HepG2 (cell line): ENCODE results near the gene PPP1CA. TPM values are rescaled to one million over a fixed set of nuclear protein-coding genes. Genes with fewer than 3 reads are reported as not detected.
A peak's percentile ranks its signal among the peaks of the same experiment; 100 is the strongest.

Experiments used
- CENPT ChIP-seq: sonication (generic); formaldehyde crosslinking; IDR thresholded peaks from 2 replicates; pipeline ENCODE4 v1.8.0; 2022; ENCODE audit warnings: low read depth, mild to moderate bottlenecking, moderate library complexity, missing genetic modification reagents
- CHD2 ChIP-seq: IDR thresholded peaks from 2 replicates; pipeline ENCODE4 v1.6.1; 2011; ENCODE audit warnings: low read depth, low read length, improper control_type of control experiment
- DNMT1 ChIP-seq: sonication (generic); formaldehyde crosslinking; IDR thresholded peaks from 2 replicates; pipeline ENCODE4 v1.5.1; 2020; ENCODE audit warnings: mild to moderate bottlenecking, missing genetic modification reagents
- HOXA9 ChIP-seq: sonication (generic); formaldehyde crosslinking; IDR thresholded peaks from 2 replicates; pipeline ENCODE4 v1.8.1; 2022; ENCODE audit warnings: missing genetic modification reagents, mild to moderate bottlenecking, moderate library complexity, borderline replicate concordance
- KDM3A ChIP-seq: IDR thresholded peaks from 2 replicates; pipeline ENCODE4 v1.6.1; 2018; ENCODE audit warnings: low read depth, missing compliant biosample characterization
- MTF2 ChIP-seq: sonication (generic); formaldehyde crosslinking; IDR thresholded peaks from 2 replicates; pipeline ENCODE4 v1.5.0; 2020; ENCODE audit warnings: missing genetic modification reagents, borderline replicate concordance
- PHF8 ChIP-seq: sonication (generic); formaldehyde crosslinking; IDR thresholded peaks from 2 replicates; pipeline ENCODE4 v1.5.0; 2020; ENCODE audit warnings: missing genetic modification reagents
- POGZ ChIP-seq: sonication (generic); formaldehyde crosslinking; IDR thresholded peaks from 2 replicates; pipeline ENCODE4 v1.4.0; 2020; ENCODE audit warnings: mild to moderate bottlenecking, missing genetic modification reagents
- PRMT3 ChIP-seq: sonication (generic); formaldehyde crosslinking; IDR thresholded peaks from 2 replicates; pipeline ENCODE4 v1.8.1; 2022; ENCODE audit warnings: low read depth, mild to moderate bottlenecking, moderate library complexity, missing genetic modification reagents, borderline replicate concordance
- SAP130 ChIP-seq: IDR thresholded peaks from 2 replicates; pipeline ENCODE4 v1.6.1; 2016; ENCODE audit warnings: low read depth
- TBX3 ChIP-seq: fragments of 450-650 bp; IDR thresholded peaks from 2 replicates; pipeline ENCODE4 v1.6.1; 2017; ENCODE audit warnings: antibody characterized with exemption, mild to moderate bottlenecking, inconsistent platforms, borderline replicate concordance
- TP53 ChIP-seq: sonication (generic); formaldehyde crosslinking; conservative IDR thresholded peaks from 2 replicates; pipeline ENCODE4 v1.4.0; 2020; ENCODE audit warnings: missing genetic modification reagents
- U2AF1 ChIP-seq: fragments of 200-400 bp; formaldehyde crosslinking; optimal IDR thresholded peaks from 2 replicates; pipeline ENCODE3; 2017; ENCODE audit warnings: mild to moderate bottlenecking, low read depth, low read length
- YY1 ChIP-seq: IDR thresholded peaks from 2 replicates; pipeline ENCODE4 v1.6.1; 2011; ENCODE audit warnings: low read length, low read depth, moderate library complexity, mild to moderate bottlenecking; ENCODE audit not compliant: insufficient read depth, insufficient replicate concordance
- ZHX2 ChIP-seq, 2 experiments: sonication (generic) in 1 of 2; formaldehyde crosslinking in 1 of 2; IDR thresholded peaks; 2 replicates each; pipeline versions ENCODE4 v1.6.1 to v1.9.0; 2014 to 2022; ENCODE audit warnings: antibody characterized with exemption in 1 of 2, borderline replicate concordance in 1 of 2, inconsistent platforms in 1 of 2, low read depth in 1 of 2, missing genetic modification reagents in 1 of 2
- ZNF354B ChIP-seq: sonication (generic); formaldehyde crosslinking; IDR thresholded peaks from 2 replicates; pipeline ENCODE4 v1.8.0; 2022; ENCODE audit warnings: mild to moderate bottlenecking, missing genetic modification reagents
- ZNF451 ChIP-seq: sonication (generic); formaldehyde crosslinking; IDR thresholded peaks from 2 replicates; pipeline ENCODE4 v1.5.0; 2020; ENCODE audit warnings: mild to moderate bottlenecking, missing genetic modification reagents
- polyA plus RNA-seq, 8 experiments: library from polyadenylated mRNA; depleted of rRNA in 3 of 8; stranded (reverse) in 7 of 8; unstranded in 1 of 8; fragments of >200 nt; fragmentation: Illumina TruSeq in 4 of 8; extraction: Trizol in 4 of 8; gene quantifications; 2 replicates each; pipeline versions ENCODE4 v1.2.1 to v1.2.3, GENCODE V29; 2011 to 2016; ENCODE audit warnings: low read depth in 4 of 8, missing spikeins in 1 of 8, mixed read lengths in 1 of 8; ENCODE audit not compliant: insufficient read depth in 1 of 8
- total RNA-seq, 5 experiments: library from RNA; depleted of rRNA; stranded (reverse); fragments of >200 nt; fragmentation: Illumina TruSeq; extraction: Trizol; gene quantifications; 2 replicates each; pipeline ENCODE4 v1.2.3, GENCODE V29; 2016; ENCODE audit warnings: low read depth in 1 of 5
- TF ChIP-seq, protein P1 (sequence below): IDR thresholded peaks from 2 replicates; pipeline ENCODE4 v1.6.1; 2012; ENCODE audit warnings: inconsistent platforms
- TF ChIP-seq, protein P2 (sequence below), 2 experiments: IDR thresholded peaks; 2 replicates each; pipeline ENCODE4 v1.6.1; 2011 to 2012; ENCODE audit warnings: low read length in 2 of 2, borderline replicate concordance in 1 of 2, low read depth in 1 of 2, mild to moderate bottlenecking in 1 of 2, moderate library complexity in 1 of 2

Gene PPP1CA
- total and polyA plus RNA-seq, 2 of the 13 experiments (the other 11 are each of a cell fraction or from before 2014, with no cell fraction given), result 149 to 170 TPM

- no peak for TF ChIP-seq TBX3
- no peak for TF ChIP-seq TP53 (CRISPR knock-in tag)
- 0 out of 2 replicates have a peak, but pooled peaks have one; percentile 40 for TF ChIP-seq PRMT3 (CRISPR knock-in tag)
- no peak for TF ChIP-seq MTF2
- TF ChIP-seq PHF8 (CRISPR knock-in tag), result 0 out of 2 replicates have a peak, but pooled peaks have one; percentile 20
- no peak for TF ChIP-seq U2AF1
- no peak; the same call in 1 of the 2 replicates for TF ChIP-seq ZHX2 (IDR thresholded peaks at IDR 0.05; ENCODE audit: low read depth)
- peak; percentile 70; the same call in 1 of the 2 replicates for TF ChIP-seq ZHX2 (CRISPR knock-in tag; IDR thresholded peaks at IDR 0.05; ENCODE audit: borderline replicate concordance)
- no peak for TF ChIP-seq DNMT1
- no peak for TF ChIP-seq KDM3A (CRISPR knock-in tag)
- TF ChIP-seq ZNF451, result no peak
- TF ChIP-seq, protein P1, sequence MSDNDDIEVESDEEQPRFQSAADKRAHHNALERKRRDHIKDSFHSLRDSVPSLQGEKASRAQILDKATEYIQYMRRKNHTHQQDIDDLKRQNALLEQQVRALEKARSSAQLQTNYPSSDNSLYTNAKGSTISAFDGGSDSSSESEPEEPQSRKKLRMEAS, result peak; percentile 86
- TF ChIP-seq ZNF354B (CRISPR knock-in tag), result no peak
- TF ChIP-seq CHD2, result no peak
- peak; percentile 11 for TF ChIP-seq YY1
- peak; percentile 71; the same call in 1 of the 2 replicates for TF ChIP-seq CENPT
- TF ChIP-seq, protein P2, sequence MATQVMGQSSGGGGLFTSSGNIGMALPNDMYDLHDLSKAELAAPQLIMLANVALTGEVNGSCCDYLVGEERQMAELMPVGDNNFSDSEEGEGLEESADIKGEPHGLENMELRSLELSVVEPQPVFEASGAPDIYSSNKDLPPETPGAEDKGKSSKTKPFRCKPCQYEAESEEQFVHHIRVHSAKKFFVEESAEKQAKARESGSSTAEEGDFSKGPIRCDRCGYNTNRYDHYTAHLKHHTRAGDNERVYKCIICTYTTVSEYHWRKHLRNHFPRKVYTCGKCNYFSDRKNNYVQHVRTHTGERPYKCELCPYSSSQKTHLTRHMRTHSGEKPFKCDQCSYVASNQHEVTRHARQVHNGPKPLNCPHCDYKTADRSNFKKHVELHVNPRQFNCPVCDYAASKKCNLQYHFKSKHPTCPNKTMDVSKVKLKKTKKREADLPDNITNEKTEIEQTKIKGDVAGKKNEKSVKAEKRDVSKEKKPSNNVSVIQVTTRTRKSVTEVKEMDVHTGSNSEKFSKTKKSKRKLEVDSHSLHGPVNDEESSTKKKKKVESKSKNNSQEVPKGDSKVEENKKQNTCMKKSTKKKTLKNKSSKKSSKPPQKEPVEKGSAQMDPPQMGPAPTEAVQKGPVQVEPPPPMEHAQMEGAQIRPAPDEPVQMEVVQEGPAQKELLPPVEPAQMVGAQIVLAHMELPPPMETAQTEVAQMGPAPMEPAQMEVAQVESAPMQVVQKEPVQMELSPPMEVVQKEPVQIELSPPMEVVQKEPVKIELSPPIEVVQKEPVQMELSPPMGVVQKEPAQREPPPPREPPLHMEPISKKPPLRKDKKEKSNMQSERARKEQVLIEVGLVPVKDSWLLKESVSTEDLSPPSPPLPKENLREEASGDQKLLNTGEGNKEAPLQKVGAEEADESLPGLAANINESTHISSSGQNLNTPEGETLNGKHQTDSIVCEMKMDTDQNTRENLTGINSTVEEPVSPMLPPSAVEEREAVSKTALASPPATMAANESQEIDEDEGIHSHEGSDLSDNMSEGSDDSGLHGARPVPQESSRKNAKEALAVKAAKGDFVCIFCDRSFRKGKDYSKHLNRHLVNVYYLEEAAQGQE (IDR thresholded peaks at IDR 0.05; ENCODE audit: borderline replicate concordance in 1 of 2, low read depth in 1 of 2, low read length in 2 of 2), result no peak
- TF ChIP-seq HOXA9 (CRISPR knock-in tag), result no peak
- TF ChIP-seq POGZ (CRISPR knock-in tag), result no peak
- peak; percentile 64; the same call in 1 of the 2 replicates for TF ChIP-seq SAP130 (CRISPR knock-in tag)
Measured at GRCh38 chr11:67420646-67421429, 19.2 kb upstream of the PPP1CA start (continued).
